D341Med (cell line): ENCODE measurements around the gene CHI3L1.

ENCODE experiments used
- DNase-seq: peaks from one replicate; pipeline ENCODE4 v3.0.0; 2012; ENCODE audit warnings: low spot score

CHI3L1 gene

GRCh38 chr1:203133970-203134725, 52.4 kb downstream of the CHI3L1 start:
- no peak for DNase-seq

- no peak for DNase-seq
Measured at GRCh38 chr1:203131548-203132200, 54.8 kb downstream of the CHI3L1 start.

GRCh38 chr1:203130358-203130985, 56.0 kb downstream of the CHI3L1 start:
- DNase-seq: no peak

- DNase-seq: peak; percentile 33
Measured at GRCh38 chr1:203129501-203130231, 56.8 kb downstream of the CHI3L1 start.
